ENCODE results near the gene TACR1.
A peak's percentile ranks its signal among the peaks of the same experiment; 100 is the strongest.
"Not testable (repeated sequence)": the region's sequence is repeated elsewhere in the genome, so short reads cannot be mapped to it uniquely, and the experiment has no call there.

The TACR1 gene

DNA sequence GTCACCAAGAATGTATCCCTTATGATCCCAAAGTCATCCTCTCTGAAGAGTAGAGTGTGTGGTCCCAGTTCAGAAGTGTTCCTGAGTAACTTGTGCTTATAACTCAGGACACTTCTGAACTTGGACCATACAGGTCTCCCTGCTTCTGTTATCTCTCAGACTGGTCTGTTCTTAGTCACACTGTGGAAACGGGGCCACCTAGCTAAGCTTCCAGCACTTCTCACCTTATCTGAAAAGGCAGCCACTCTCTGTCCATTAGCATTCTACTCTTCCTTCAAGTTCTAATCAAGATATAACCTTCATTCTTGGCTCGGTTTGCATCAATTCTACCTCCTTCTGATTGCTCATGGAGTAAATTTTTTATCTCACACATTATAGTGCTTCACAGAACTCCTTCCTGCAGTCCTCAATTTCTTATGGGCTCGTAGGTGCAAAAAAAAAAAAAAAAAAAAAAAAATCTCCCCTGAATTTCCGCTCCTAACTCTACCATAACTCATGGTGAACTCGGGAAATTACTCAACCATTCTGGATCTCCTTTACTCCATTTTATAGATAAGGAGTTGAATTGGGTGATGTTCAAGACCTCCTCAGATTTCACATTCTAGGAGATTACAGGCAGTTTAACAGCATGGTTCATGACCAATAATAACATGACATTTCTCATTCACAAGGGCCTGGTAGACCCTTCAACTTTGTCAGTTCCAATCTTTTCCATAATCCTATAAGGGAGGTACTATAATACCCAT is 108.4 kb downstream of the TACR1 start:
- DNase-seq (ENCODE audit: low read depth in 1 of 2, low spot score in 1 of 2): no peak

DNA sequence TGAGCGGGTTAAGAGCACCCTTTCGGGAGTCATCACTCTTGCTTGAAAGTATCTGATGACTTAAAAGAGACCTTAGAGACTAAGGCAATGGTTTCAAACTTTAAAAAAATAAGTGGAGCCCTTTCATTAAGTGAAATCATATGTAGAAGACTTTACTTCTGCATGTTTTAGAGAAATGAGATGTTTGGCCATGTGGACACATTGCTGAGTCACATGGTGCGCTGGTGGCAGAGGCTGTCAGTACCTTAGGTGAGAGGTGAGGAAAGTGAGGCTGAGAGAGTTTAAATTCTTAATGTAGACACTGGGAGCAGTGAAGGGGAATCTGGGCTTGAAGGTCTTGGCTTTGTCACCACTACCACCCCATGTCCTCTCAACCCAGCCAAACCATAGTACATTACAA is 109.8 kb downstream of the TACR1 start:
- DNase-seq (ENCODE audit: low read depth in 1 of 2, low spot score in 1 of 2): no peak

DNA sequence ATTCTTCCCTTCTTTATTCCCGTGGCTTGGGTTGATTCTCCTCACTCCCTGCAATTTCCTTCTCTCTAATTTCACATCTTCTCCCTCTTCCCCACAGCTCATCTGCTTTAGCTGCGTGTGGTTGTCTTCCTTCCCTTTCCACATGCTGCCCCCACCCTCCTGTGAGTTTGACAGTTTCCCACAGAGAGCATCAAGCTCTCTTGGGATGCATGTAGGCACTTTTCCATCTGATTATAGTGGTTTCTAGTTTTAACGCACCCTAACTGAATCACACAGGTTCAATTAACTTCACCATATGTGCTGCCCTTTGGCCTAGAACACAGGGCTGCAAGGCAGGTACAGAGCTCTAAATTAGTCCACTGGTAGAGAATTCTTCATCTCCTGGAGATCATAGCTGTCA is 110.5 kb downstream of the TACR1 start:
- no peak for DNase-seq (ENCODE audit: low read depth in 1 of 2, low spot score in 1 of 2)

DNA sequence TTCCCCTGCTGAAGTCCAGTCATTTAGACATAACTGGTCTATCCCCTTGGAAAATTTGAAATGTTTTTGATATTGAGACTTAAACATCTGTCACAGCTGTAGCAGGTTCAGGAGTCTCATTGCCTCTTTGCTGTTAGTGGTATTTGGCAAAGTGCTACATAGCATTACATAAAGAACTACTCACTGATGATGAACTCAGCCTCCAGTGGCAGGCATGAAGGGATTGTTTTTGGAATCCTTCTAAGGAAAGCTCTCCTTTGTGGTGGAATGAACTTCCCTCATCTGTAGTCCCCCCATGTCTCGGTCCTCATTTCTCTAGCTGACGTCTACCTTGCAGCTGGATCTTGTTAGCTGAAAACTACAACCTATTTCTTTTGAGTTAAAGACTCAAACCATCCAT is 111.6 kb downstream of the TACR1 start:
- no peak for DNase-seq (ENCODE audit: low read depth in 1 of 2, low spot score in 1 of 2)

DNA sequence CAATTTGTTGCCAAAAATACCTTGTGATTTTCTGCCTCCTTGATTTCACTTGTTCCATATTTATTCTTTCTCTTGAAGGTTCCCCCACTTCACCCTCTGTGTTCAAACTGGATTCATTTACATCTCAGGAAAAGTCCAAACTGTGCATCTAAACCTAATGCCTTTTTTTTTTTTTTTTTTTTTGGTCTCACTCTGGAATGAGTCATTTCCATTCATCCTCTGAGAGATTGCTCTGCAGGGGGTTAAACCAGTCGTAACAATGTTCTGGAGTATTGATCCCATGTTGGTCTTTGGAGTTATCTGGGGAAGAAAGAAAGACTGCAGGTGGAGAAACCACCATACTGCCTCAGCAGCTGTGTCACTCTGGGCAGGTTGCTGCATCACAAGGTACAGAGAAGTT is 119.7 kb downstream of the TACR1 start:
- DNase-seq (ENCODE audit: low read depth in 1 of 2, low spot score in 1 of 2): no peak

DNA sequence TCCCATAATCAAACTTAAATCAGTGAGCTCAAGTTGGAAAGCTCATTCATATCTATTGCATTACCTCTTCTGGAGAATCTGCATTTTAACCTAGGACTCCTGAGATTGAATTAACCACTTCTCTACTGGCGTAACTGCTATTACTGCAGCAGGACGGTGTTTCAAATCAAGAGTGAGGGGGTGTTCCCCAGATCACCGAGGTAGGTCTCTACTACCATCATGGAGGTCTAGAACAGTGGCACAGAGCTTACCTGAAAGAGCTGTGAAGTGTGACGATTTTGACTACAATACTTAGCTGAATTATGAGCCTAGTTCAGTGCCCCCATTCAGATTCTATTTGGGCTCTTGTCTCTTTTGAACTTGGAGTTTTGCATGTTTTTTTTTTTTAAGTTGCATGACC is 121.4 kb downstream of the TACR1 start:
- no peak for DNase-seq (ENCODE audit: low read depth in 1 of 2, low spot score in 1 of 2)

DNA sequence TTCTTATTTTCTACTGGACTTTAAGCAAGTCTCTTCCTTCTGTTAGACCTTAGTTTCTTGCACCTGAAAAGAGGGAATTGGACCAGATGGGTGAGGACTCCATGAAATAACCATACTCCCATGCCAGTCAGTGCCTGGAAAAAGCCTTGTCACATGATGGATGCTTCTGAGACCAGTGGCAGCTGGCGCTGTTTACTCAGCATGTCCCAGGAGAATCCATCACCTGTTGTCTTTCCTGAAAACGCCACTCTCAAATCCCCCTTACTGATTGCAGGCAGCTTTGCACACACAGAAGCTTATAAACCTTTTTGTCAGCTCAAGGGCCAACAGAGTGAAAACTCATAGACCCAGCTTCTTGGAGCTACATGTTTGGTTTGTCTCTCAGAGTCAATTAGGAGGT is 123.2 kb downstream of the TACR1 start:
- no peak for DNase-seq (ENCODE audit: low read depth in 1 of 2, low spot score in 1 of 2)

DNA sequence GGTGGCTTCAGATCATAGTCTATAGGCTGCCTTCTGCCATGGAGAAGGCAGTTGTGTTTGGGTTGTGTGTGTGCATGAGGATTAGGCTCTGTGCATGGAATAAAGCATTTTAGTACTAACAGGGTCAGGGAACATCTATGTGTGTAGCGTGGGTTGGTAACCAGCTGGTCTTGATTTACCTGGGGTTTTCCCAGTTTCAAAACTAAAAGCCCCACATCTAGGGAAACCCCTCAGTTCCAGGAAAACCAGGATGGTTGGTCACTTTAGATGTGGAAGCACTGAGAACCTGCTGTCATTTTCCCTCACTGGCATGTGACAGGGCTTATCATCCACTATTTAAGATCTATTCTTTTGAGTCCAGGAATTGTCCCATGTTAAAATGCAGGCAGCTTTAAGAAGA is 124.6 kb downstream of the TACR1 start:
- no peak for DNase-seq (ENCODE audit: low read depth in 1 of 2, low spot score in 1 of 2)

DNA sequence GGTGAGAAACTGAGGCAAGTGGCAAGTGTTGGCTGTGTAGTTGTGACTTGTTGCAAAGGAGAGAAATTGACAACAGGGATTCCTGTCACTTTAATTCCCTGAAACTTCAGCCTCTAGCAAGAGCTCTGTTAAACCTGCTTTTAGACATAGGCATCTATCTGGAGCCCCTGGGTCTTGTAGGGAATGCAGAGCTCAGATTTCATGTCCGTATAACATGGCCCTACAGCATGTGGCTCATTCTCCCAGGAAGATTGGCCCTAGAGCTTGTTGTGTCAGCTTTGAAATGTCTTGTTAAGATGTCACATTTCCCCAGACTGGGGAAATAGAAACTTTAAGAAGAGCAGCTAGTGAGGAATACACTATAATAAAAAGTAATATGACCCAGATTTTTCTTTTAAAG is 125.1 kb downstream of the TACR1 start:
- no peak for DNase-seq (ENCODE audit: low read depth in 1 of 2, low spot score in 1 of 2)

DNA sequence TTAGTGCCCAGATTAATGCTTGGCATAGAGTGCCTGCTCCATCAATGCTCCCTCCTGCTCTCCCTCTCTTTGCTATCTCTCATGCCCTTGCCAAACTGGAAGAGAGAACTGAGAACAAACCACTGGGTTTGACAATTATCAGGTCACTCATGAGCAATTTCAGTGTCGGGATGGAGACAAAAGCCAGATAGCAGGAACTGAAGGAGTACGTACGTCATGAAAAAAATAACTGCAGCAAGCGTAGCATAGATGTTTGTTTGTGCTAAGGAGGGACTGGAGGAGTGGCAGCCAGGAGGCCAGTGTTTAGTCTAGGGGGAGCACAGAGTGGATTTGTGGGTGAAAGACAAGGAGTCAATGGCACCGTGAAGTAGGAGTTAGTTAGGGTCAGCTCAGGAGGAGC is 127.6 kb downstream of the TACR1 start:
- no peak for DNase-seq (ENCODE audit: low read depth in 1 of 2, low spot score in 1 of 2)

DNA sequence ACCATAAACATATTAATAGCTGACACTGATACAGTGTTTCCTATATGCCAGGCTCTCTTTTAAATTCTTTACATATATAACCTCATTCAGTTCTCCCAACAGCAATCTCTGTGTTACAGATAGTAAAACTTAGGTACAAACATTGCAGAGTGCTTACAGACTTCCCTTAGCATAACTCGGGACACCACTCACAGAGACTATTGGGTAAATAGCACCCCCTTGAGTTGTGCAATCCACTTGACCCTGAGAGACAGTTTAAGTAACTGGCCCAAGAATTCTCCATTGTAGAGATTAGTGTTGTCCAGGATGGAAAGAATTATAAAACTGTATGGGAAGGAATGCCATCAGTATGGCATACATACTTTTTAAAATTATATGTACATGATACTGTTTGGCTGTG is 130.8 kb downstream of the TACR1 start:
- DNase-seq (ENCODE audit: low read depth in 1 of 2, low spot score in 1 of 2): no peak

DNA sequence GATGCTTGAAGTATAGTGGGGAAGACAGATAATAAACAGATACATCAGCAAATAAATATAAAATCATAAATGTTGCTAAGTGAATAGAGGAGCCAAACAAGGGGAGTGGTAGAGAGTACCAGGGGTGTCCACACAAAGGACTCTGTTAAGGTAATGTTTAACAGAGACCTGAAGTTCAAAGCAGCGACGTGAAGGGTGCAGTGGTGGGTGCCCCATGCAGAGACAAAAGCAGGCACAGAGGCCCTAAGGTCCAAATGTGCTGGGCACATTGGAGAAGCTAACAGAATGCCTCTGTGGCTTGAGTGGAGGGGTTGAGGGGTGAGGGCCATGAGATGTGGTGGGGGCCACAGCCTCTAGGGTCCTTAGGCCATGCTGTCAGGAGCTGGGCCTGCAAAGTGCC is 131.8 kb downstream of the TACR1 start:
- no peak for DNase-seq (ENCODE audit: low read depth in 1 of 2, low spot score in 1 of 2)

DNA sequence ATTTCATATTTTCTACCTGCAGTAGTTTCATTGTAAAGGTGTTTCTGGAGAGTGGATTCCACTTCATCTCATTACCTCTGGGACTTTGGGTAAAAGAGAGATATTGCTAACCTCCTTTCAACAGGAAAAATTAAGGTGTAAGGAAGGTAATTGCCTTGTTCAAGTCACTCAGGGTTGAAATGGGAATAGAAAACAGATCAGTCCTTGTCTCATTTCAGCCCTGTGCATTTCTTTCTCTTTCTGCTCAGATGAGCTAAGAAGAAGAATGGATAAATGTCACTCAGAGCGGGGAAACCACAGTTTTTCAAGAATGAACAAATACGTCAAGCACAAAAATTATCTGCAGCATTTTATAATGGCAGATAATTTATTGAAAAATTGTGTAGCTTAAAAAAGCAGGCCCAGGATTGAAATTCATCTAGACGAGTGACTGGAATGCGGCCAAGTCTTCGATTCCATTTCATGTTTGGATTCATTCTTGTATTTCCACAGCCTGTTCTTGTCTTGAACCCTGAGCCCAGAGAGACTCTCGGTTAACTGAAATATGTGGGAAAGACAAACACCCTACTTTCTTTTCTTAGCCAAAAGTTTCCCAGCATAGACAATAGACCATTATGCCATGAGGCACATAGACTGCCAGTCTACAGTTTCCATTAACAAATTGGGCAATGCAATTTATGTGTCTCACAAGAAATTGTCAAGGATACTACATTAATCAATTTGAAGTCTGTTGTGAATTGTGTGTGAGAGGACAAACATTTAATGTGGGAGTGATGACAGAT is 133.0 kb downstream of the TACR1 start:
- no peak for DNase-seq (ENCODE audit: low read depth in 1 of 2, low spot score in 1 of 2)

DNA sequence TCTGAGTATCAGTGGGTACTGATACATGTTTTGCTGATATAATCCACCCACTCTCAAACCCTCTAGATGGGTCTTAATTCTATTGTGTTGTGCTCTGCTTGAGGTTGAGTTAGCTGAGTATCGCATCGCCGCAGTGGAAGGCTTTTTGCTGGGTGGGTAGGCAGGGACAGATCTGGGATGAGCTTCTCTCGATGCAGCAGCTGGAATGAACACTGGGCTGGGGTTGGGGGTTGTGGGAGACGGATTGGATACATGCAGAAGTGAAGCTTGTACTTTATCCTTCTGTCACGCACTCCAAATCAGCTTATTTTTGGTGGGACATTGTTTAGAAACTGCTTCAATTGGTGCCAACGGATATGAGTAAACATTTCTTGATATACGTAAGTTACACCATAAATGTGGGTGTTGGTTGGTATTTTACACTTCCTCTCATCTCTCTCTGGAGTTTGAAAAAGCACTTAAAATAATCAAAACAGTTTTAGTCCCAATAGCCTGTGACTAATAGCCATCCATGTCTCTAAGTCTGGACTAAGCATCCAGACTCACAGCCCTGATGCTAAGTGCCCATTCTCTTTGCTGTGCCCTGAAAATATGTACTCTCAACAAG is 133.8 kb downstream of the TACR1 start:
- no peak for DNase-seq (ENCODE audit: low read depth in 1 of 2, low spot score in 1 of 2)

DNA sequence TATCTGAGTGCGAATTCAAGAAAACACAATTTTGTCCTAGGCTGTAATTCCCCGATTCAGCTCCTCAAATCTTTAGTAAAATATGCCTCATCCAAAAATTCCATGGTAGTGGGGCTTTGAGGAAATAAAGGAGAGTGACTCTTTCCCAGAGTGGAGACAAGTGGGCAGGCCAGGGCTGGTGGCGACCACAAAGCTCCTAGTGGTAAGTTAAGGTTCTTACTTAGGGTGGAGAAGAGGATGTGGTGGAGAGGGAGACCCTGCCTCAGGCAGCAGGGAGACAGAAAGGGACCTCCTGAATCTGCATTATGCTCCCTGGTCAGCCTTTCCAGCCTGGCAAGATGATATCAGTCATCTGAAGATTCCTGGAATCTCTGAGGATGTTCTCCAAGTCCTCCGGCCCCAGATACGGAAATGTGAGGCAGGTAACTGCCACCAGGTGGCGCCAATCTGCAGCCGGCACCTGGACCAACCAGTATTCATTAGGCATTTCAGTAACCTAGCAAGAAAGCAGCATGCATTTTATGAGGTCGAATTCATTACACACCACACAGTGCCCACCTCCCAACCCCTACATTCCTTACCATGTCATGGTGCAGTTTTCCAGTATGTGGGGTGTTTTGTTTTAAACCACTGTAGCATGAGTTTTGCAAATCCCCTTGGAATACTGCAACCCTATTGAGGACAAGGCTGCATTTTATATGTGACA is 134.5 kb downstream of the TACR1 start:
- DNase-seq (ENCODE audit: low read depth in 1 of 2, low spot score in 1 of 2): peak; percentile 10 to 16

DNA sequence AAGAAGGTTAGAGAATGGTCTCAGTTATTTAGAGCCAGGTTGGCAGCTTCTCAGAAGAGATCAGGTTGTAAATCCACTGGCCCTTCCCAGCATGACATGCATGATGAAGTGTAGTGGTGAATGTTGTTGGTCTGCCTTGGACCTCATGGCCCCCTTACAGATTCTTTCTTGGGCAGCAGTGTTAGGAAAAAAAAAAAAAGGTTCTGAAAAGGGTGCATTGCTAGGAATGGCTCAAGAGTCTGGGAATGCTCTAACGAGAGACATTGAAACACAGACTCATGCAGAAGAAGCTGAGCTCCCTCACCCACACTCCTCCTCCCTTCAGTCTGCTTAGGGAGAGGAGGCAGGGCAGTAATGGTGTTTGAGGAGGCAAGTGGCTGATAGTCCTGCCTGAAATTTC is 135.4 kb downstream of the TACR1 start:
- no peak for DNase-seq (ENCODE audit: low read depth in 1 of 2, low spot score in 1 of 2)

DNA sequence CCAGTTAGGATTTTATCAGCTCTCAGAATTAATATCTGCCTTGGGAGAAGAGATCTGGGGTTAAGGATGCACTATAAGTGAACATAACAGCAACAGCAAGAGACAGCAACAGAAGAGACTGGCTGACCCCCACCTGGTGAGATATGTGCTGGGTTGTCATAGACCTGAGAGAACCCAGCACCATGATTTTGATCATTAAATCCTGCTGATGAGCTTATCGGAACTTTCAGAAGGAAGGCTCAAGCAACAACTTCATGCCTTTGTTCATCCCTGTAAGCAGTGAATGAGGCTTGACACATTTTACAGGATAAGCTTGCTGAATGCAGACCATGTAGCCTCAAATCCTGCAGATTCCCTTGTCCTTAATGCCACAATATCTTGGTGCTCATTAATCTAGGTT is 140.9 kb downstream of the TACR1 start:
- no peak for DNase-seq (ENCODE audit: low read depth in 1 of 2, low spot score in 1 of 2)

DNA sequence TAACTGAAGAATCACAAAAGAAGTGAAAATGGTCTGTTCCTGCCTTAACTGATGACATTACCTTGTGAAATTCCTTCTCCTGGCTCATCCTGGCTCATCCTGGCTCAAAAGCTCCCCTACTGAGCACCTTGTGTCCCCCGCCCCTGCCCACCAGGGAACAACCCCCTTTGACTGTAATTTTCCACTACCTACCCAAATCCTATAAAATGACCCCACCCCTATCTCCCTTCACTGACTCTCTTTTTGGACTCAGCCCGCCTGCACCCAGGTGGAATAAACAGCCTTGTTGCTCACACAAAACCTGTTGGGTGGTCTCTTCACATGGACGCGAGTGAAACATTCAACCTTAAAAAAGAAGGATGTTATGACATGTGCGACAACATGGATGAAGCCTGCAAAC is 142.2 kb downstream of the TACR1 start:
- DNase-seq (ENCODE audit: low read depth in 1 of 2, low spot score in 1 of 2): not testable (repeated sequence)

DNA sequence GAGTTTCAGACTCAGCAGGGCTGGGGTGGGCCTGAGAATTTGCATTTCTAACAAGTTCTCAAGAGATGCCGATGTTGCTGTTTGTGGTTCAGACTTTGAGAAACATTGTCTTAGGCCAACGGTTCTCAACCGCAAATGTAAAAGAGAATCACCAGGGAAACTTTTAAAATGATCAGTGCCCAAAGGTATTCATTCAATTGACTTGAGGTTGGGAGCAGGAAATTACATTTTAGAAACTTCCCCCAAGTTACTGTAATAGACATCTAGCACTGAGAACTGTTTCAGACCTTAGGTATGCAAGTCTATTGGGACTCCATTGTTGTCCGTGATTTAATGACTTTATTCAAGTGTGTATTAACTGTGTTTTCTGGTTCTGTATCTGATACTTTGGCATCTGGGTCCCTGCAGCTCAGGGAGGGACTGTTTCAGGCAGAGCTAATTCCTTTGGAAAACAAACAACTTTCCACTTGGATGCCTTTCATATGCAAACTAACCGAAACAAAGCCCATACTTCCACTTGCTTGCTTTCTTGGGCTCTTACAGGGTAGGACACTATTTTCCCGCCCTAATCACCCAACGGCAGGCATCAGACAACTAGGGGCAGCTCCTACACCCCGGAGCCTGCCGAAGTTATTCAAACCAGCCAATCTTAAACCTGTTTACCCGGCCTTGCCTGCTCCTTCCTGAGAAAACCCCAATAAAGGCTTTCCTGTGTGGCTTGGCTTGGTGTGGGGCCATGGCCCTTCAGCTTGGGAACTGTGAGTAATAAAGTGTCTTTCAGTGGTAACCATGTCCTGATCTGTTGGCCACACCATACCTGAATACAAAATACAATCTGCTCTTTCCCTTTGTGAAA is 143.3 kb downstream of the TACR1 start:
- no peak for DNase-seq (ENCODE audit: low read depth in 1 of 2, low spot score in 1 of 2)

DNA sequence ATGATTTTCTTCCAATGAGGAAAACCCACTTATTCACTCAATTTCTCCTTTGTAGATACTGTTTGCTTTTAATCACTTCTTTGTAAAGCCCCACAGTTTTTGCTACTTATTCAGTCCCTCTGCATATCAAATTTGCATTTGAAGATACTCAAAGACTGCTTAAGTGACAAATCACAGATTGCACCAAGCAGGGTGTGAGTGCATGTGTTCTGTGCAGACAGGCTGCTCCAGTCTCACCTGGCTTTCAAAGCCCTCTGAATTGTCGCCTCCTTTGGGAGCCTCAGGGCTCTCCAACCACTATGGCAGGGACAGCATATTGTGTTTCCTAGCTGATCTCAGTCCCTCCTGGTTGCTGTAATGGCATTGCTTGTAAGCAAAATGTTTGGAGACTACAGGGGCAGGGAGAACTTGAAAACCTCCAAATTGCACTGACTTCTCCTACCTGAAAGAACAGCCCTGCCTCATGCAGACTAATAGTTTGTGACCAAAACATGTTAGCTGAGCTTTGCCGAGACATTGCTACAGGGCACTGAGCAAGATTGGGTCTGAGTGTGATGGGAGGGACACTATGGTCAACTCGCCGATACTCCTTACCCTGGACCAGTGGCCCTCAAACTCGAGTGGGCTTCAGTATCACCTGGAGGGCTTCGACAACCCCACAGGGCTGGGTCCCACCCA is 144.0 kb downstream of the TACR1 start:
- no peak for DNase-seq (ENCODE audit: low read depth in 1 of 2, low spot score in 1 of 2)
